H9 (cell line): ENCODE results near the gene RPN1. TPM values are rescaled to one million over a fixed set of nuclear protein-coding genes. Genes with fewer than 3 reads are reported as not detected.
"Not testable (repeated sequence)": the region's sequence is repeated elsewhere in the genome, so short reads cannot be mapped to it uniquely, and the experiment has no call there.

Experiments
- DNase-seq: peaks from one replicate; pipeline ENCODE4 v3.0.0-alpha.2; 2017
- H2AFZ ChIP-seq: one replicate; pipeline ENCODE4 v1.6.1; 2013; ENCODE audit warnings: mild to moderate bottlenecking, low read length, control low read depth, moderate library complexity
- H2AK5ac ChIP-seq: 2 replicates; pipeline ENCODE4 v1.6.1; 2013; ENCODE audit warnings: low read length, control low read depth, mixed read lengths; ENCODE audit not compliant: insufficient read length
- H2BK120ac ChIP-seq: one replicate; pipeline ENCODE4 v1.6.1; 2013; ENCODE audit warnings: low read depth, mild to moderate bottlenecking, low read length, control low read depth, inconsistent platforms; ENCODE audit not compliant: poor library complexity, severe bottlenecking
- H2BK12ac ChIP-seq: 2 replicates; pipeline ENCODE4 v1.6.1; 2013; ENCODE audit warnings: low read length, control low read depth, mixed read lengths, low read depth; ENCODE audit not compliant: insufficient read length
- H2BK15ac ChIP-seq: 2 replicates; pipeline ENCODE4 v1.6.1; 2013; ENCODE audit warnings: low read depth, low read length, control low read depth
- H2BK20ac ChIP-seq: one replicate; pipeline ENCODE4 v1.6.1; 2013; ENCODE audit warnings: low read depth, mild to moderate bottlenecking, low read length, control low read depth, inconsistent platforms; ENCODE audit not compliant: poor library complexity, severe bottlenecking
- H2BK5ac ChIP-seq: 2 replicates; pipeline ENCODE4 v1.6.1; 2013; ENCODE audit warnings: low read length, control low read depth, mixed read lengths; ENCODE audit not compliant: insufficient read length
- H3K14ac ChIP-seq: 2 replicates; pipeline ENCODE4 v1.6.1; 2013; ENCODE audit warnings: low read length, control low read depth; ENCODE audit not compliant: insufficient read depth
- H3K18ac ChIP-seq: 2 replicates; pipeline ENCODE4 v1.6.1; 2013; ENCODE audit warnings: low read depth, mild to moderate bottlenecking, mixed read lengths, low read length, control low read depth; ENCODE audit not compliant: insufficient read length
- H3K23ac ChIP-seq: 2 replicates; pipeline ENCODE4 v1.6.1; 2013; ENCODE audit warnings: low read length, control low read depth, mixed read lengths, low read depth; ENCODE audit not compliant: insufficient read length
- H3K23me2 ChIP-seq: 2 replicates; pipeline ENCODE4 v1.6.1; 2013; ENCODE audit warnings: low read depth, mild to moderate bottlenecking, mixed read lengths, low read length, control low read depth; ENCODE audit not compliant: insufficient read length, poor library complexity, severe bottlenecking
- H3K27ac ChIP-seq: 2 replicates; pipeline ENCODE4 v1.5.1; 2013; ENCODE audit warnings: low read length, control low read depth, mixed read lengths, low read depth; ENCODE audit not compliant: insufficient read length
- H3K27me3 ChIP-seq: 2 replicates; pipeline ENCODE4 v1.6.1; 2013; ENCODE audit warnings: low read length, control low read depth, inconsistent platforms; ENCODE audit not compliant: insufficient read depth
- H3K4ac ChIP-seq: 2 replicates; pipeline ENCODE4 v1.6.1; 2013; ENCODE audit warnings: low read depth, mild to moderate bottlenecking, control low read depth, inconsistent platforms, low read length, moderate library complexity
- H3K4me1 ChIP-seq: 2 replicates; pipeline ENCODE4 v1.6.1; 2013; ENCODE audit warnings: low read length, control low read depth, inconsistent platforms; ENCODE audit not compliant: insufficient read depth
- H3K4me2 ChIP-seq: 2 replicates; pipeline ENCODE4 v1.6.1; 2013; ENCODE audit warnings: low read length, control low read depth, mixed read lengths; ENCODE audit not compliant: insufficient read length, insufficient read depth
- H3K56ac ChIP-seq: 2 replicates; pipeline ENCODE4 v1.6.1; 2013; ENCODE audit warnings: low read depth, mild to moderate bottlenecking, mixed read lengths, low read length, control low read depth; ENCODE audit not compliant: insufficient read length
- H3K79me1 ChIP-seq: 2 replicates; pipeline ENCODE4 v1.6.1; 2013; ENCODE audit warnings: low read depth, mild to moderate bottlenecking, moderate library complexity, low read length, control low read depth, inconsistent platforms; ENCODE audit not compliant: insufficient read depth, poor library complexity, severe bottlenecking
- H3K79me2 ChIP-seq: 2 replicates; pipeline ENCODE4 v1.6.1; 2013; ENCODE audit warnings: low read length, control low read depth, inconsistent platforms; ENCODE audit not compliant: insufficient read depth
- H3K9ac ChIP-seq: 2 replicates; pipeline ENCODE4 v1.6.1; 2013; ENCODE audit warnings: low read length, control low read depth, mixed read lengths; ENCODE audit not compliant: insufficient read length; ENCODE audit errors: extremely low read depth
- H3K9me3 ChIP-seq: one replicate; pipeline ENCODE4 v1.6.1; 2013; ENCODE audit warnings: low read depth, low read length, inconsistent platforms; ENCODE audit not compliant: control insufficient read depth
- H3T11ph ChIP-seq: one replicate; pipeline ENCODE4 v1.6.1; 2013; ENCODE audit warnings: mild to moderate bottlenecking, low read length, control low read depth, inconsistent platforms
- H4K20me1 ChIP-seq: one replicate; pipeline ENCODE4 v1.6.1; 2013; ENCODE audit not compliant: control insufficient read depth, insufficient read length, insufficient read depth
- H4K5ac ChIP-seq: 2 replicates; pipeline ENCODE4 v1.6.1; 2013; ENCODE audit warnings: low read depth, mild to moderate bottlenecking, mixed read lengths, low read length, control low read depth; ENCODE audit not compliant: insufficient read length
- H4K8ac ChIP-seq: replicated peaks from 2 replicates; pipeline ENCODE4 v1.6.1; 2013; ENCODE audit warnings: low read length, control low read depth, mixed read lengths, low read depth; ENCODE audit not compliant: insufficient read length
- H4K91ac ChIP-seq: 2 replicates; pipeline ENCODE4 v1.6.1; 2013; ENCODE audit warnings: low read depth, mild to moderate bottlenecking, moderate library complexity, mixed read lengths, low read length, control low read depth; ENCODE audit not compliant: insufficient read length
- H3K27ac Mint-ChIP-seq, 3 experiments: 2 replicates in 2 of 3; 3 replicates in 1 of 3; pipeline ENCODE4 v1.8.0; 2020 to 2021; ENCODE audit warnings: mixed read lengths in 3 of 3, mild to moderate bottlenecking in 1 of 3, moderate library complexity in 1 of 3
- H3K27me3 Mint-ChIP-seq: 2 replicates; pipeline ENCODE4 v1.8.0; 2021; ENCODE audit warnings: low read depth, mild to moderate bottlenecking, moderate library complexity, mixed read lengths
- H3K36me3 Mint-ChIP-seq, 3 experiments: 2 replicates in 2 of 3; 3 replicates in 1 of 3; pipeline ENCODE4 v1.8.0; 2020 to 2021; ENCODE audit warnings: low read depth in 3 of 3, mixed read lengths in 3 of 3; ENCODE audit not compliant: insufficient read depth in 1 of 3
- H3K4me1 Mint-ChIP-seq, 2 experiments: 2 replicates each; pipeline ENCODE4 v1.8.0; 2020; ENCODE audit warnings: mixed read lengths in 2 of 2
- H3K4me3 Mint-ChIP-seq, 2 experiments: 2 replicates in 1 of 2; 3 replicates in 1 of 2; pipeline ENCODE4 v1.8.0; 2020 to 2021; ENCODE audit warnings: mild to moderate bottlenecking in 2 of 2, mixed read lengths in 2 of 2, moderate library complexity in 1 of 2
- H3K9me3 Mint-ChIP-seq, 2 experiments: 2 replicates in 1 of 2; 3 replicates in 1 of 2; pipeline ENCODE4 v1.8.0; 2020; ENCODE audit warnings: mild to moderate bottlenecking in 2 of 2, mixed read lengths in 2 of 2, moderate library complexity in 1 of 2
- WGBS: extraction: QIAGEN DNeasy Blood & Tissue Kit; methylation state at CpG from one replicate; pipeline ENCODE4 v1.1.7; 2013; ENCODE audit warnings: missing lambda C conversion rate, low lambda C conversion rate, mixed read lengths; ENCODE audit not compliant: insufficient read length; ENCODE audit errors: extremely low coverage; 5-methylcytosine and 5-hydroxymethylcytosine counted together
- total RNA-seq: library from RNA; stranded (reverse); gene quantifications from 2 replicates; pipeline ENCODE4 v1.2.1, GENCODE V29; 2021
- TF ChIP-seq, protein P1 (sequence below): fragments of 200-600 bp; sonication (generic); conservative IDR thresholded peaks from 3 replicates; pipeline ENCODE4 v1.8.0; 2021; ENCODE audit warnings: antibody characterized with exemption, mild to moderate bottlenecking

The RPN1 gene
- total RNA-seq, 1 experiment from 2014 or later, result 174 TPM

DNA sequence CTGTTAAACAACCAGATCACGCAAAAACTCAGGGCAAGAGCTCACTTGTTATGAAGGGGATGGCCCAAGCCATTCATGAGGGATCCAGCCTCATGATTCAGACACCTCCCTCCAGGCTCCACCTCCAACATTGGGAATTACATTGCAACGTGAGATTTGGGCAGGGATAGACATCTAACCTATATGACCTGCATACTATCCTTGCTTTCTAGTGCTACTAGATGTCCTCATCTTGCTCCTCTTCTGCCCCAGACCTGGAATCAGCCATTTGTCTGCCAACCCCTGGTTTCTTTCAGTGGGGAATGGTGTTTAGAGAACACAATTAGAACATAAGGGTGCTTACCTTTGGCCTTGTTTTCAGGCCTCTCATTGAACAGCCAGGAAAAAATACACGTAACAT is 63.2 kb downstream of the RPN1 start:
- Histone ChIP-seq H3K56ac (no peak overlapping the region), H2BK12ac (no peak overlapping the region), H2BK20ac (no peak overlapping the region), H3K9me3 (no peaks in the 10 kb centered on the region), H2BK15ac (no peak overlapping the region), H2AK5ac (no peak overlapping the region), H4K8ac (no peak overlapping the region), H3K4me1 (no peaks in the 10 kb centered on the region), H2AFZ (no peak overlapping the region), H3K18ac (no peak overlapping the region), H2BK120ac (no peak overlapping the region), H3K4me2 (no peak overlapping the region), H4K20me1 (no peaks in the 10 kb centered on the region), H3K79me2 (no peaks in the 10 kb centered on the region), H3K23me2 (no peaks in the 10 kb centered on the region), H3K23ac (no peak overlapping the region), H3K4ac (no peak overlapping the region), H3T11ph (no peak overlapping the region), H4K5ac (no peak overlapping the region), H3K79me1 (no peaks in the 10 kb centered on the region), H2BK5ac (no peak overlapping the region), H3K14ac (no peak overlapping the region), H3K9ac (no peak overlapping the region), H4K91ac (no peak overlapping the region), H3K27me3 (no peaks in the 10 kb centered on the region; the same call in 1 of the 2 replicates), H3K27ac (no peak overlapping the region)
- Mint-ChIP-seq H3K27me3 (peaks cover 21% of the 10 kb centered on the region), H3K9me3 (peaks cover 0 to 4% of the 10 kb centered on the region in 2 experiments; a peak in 2 of 5 replicates), H3K36me3 (no peaks in the 10 kb centered on the region), H3K27ac (no peak overlapping the region), H3K4me3 (no peak overlapping the region), H3K4me1 (peaks cover 15 to 16% of the 10 kb centered on the region in 2 experiments)
- no peak for DNase-seq
- WGBS, result no CpG with 5 or more reads among the region's 3 CpGs
- TF ChIP-seq, protein P1, sequence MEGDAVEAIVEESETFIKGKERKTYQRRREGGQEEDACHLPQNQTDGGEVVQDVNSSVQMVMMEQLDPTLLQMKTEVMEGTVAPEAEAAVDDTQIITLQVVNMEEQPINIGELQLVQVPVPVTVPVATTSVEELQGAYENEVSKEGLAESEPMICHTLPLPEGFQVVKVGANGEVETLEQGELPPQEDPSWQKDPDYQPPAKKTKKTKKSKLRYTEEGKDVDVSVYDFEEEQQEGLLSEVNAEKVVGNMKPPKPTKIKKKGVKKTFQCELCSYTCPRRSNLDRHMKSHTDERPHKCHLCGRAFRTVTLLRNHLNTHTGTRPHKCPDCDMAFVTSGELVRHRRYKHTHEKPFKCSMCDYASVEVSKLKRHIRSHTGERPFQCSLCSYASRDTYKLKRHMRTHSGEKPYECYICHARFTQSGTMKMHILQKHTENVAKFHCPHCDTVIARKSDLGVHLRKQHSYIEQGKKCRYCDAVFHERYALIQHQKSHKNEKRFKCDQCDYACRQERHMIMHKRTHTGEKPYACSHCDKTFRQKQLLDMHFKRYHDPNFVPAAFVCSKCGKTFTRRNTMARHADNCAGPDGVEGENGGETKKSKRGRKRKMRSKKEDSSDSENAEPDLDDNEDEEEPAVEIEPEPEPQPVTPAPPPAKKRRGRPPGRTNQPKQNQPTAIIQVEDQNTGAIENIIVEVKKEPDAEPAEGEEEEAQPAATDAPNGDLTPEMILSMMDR, result no peak

DNA sequence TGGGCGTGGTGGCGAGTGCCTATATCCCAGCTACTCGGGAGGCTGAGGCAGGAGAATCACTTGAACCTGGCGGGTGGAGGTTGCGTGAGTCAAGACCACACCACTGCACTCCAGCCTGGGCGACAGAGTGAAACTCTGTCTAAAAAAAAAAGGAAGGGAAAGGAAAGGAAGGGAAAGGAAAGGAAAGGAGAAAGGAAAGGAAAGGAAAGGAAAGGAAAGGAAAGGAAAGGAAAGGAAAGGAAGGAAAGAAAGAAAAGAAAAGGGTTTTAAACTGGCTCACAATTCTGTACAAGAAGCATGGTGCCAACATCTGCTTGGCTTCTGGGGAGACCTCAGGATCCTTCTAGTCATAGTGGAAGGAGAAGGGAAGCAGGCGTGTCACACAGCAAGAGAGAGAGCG is 63.7 kb downstream of the RPN1 start:
- not testable (repeated sequence) for H3K9me3 ChIP-seq, H3K36me3 Mint-ChIP-seq, H2BK15ac ChIP-seq, H2BK12ac ChIP-seq, H3K4me1 ChIP-seq, H3K79me1 ChIP-seq, H2BK5ac ChIP-seq, H3K18ac ChIP-seq, H4K5ac ChIP-seq, H3K79me2 ChIP-seq, H3K23ac ChIP-seq, H3K4ac ChIP-seq, H3K4me2 ChIP-seq, H4K20me1 ChIP-seq, H3K4me3 Mint-ChIP-seq, H3K23me2 ChIP-seq, H3K9ac ChIP-seq, H3K27ac Mint-ChIP-seq, H3K9me3 Mint-ChIP-seq, H2AFZ ChIP-seq, H2BK120ac ChIP-seq, H4K91ac ChIP-seq, H4K8ac ChIP-seq, DNase-seq, H3K27me3 ChIP-seq, H3K56ac ChIP-seq, H3T11ph ChIP-seq, H3K14ac ChIP-seq, H3K27ac ChIP-seq, H2AK5ac ChIP-seq, H2BK20ac ChIP-seq
- H3K27me3 Mint-ChIP-seq, result peaks cover 22% of the 10 kb centered on the region
- no CpG with 5 or more reads among the region's 8 CpGs for WGBS
- peaks cover 15 to 16% of the 10 kb centered on the region in 2 experiments for H3K4me1 Mint-ChIP-seq
